DOHH2 (cell line): ENCODE data around the gene KIF26B.

Source experiments
- EZH2phosphoT487 ChIP-seq: fragments of 200-600 bp; sonication (generic); IDR thresholded peaks from 2 replicates; pipeline ENCODE4 v1.6.1; 2017; ENCODE audit warnings: borderline replicate concordance, mild to moderate bottlenecking, antibody characterized with exemption, low read length, moderate library complexity, mixed read lengths
- TF ChIP-seq, protein P1 (sequence below): fragments of 200-600 bp; sonication (generic); IDR thresholded peaks from one replicate; pipeline ENCODE4 v1.5.1; 2014; ENCODE audit warnings: antibody characterized with exemption, mild to moderate bottlenecking, low read depth, low read length; ENCODE audit not compliant: poor library complexity, severe bottlenecking

DNA sequence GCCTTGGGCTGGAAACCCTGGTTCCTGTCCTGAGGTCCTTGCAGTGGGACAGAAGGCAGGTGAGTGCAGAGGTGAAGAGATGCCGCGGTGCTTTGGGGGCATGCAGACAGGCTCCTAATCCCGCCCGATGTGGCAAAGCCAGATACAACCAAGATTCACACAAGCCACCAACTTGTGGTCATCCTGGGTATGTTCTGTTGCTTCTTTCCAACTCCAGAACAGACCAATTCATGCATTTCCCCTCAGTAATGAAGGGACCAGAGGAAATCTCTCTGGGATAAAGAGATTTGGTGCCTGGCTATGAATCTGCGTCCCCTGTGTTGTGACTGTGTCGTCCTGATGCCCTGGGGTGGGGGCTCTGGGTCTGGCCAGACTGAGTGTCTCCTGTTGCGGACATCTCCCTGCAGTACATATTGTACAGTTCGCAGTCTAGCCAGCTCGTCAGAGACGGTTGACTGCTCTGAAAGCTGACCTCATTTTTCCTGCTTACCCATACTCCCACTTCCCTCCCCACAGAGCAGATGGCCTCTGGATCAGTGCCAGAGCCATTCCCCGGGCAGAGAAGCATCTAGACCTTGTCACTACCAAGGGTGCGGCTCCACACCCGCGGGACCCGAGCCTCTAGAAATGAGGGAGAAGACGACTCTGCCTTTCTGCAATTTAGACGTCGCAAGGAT lies 216.3 kb downstream of the KIF26B start:
- TF ChIP-seq, protein P1, sequence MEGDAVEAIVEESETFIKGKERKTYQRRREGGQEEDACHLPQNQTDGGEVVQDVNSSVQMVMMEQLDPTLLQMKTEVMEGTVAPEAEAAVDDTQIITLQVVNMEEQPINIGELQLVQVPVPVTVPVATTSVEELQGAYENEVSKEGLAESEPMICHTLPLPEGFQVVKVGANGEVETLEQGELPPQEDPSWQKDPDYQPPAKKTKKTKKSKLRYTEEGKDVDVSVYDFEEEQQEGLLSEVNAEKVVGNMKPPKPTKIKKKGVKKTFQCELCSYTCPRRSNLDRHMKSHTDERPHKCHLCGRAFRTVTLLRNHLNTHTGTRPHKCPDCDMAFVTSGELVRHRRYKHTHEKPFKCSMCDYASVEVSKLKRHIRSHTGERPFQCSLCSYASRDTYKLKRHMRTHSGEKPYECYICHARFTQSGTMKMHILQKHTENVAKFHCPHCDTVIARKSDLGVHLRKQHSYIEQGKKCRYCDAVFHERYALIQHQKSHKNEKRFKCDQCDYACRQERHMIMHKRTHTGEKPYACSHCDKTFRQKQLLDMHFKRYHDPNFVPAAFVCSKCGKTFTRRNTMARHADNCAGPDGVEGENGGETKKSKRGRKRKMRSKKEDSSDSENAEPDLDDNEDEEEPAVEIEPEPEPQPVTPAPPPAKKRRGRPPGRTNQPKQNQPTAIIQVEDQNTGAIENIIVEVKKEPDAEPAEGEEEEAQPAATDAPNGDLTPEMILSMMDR: no peak
- TF ChIP-seq EZH2phosphoT487: no peak
